Measurements from ENCODE around the gene PAK3. TPM values are rescaled to one million over a fixed set of nuclear protein-coding genes. Genes with fewer than 3 reads are reported as not detected.

PAK3 gene
- total RNA-seq, 1 donor from 2014 or later = 0.30 TPM

DNA sequence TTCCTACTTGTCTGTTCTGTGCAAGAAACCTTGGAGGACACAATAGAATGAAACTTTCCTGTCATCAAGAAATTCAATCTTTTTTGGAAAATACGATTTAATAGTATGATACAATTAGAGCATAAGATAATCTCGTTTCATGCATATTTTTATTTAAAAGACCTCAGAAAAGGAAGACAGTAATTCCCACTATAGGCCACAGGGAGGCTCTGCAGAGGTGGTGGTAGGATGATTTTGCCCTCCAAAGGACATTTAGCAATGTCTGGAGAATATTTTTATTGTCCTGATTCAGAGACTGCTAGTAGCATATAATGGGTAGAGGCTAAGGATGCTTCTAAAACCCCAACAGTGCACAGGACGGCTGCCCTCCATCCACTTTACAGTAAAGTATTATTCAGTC lies 68.7 kb downstream of the PAK3 start:
- Mint-ChIP-seq H3K4me1 (peaks cover 4% of the 10 kb centered on the region), H3K9me3 (no peaks in the 10 kb centered on the region), H3K36me3 (ENCODE audit: low read depth) (no peaks in the 10 kb centered on the region), H3K4me3 (no peak overlapping the region), H3K27ac (no peak overlapping the region), H3K27me3 (no peaks in the 10 kb centered on the region)
- DNase-seq = no peak
- intact Hi-C loops (cut with micrococcal nuclease) = no loop called here

DNA sequence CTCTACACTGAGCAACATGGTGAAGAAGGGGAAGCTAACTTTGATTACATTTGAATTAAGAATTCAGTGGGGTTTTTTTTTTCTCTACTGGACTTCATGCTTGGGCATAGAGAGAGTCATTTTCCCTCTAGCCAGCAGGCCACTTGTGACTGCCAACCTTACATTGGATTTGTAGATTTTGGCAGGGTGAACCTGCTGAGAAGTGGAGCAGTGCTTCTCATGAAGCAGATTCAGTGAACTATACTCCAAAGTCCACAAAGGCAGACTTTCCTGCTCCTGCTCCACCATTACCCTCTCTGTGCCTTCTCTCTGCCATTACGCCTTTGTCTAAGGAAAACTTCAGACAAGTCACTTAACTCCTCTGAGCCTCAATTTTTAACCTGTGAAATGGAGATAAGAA lies 69.9 kb downstream of the PAK3 start:
- no peaks in the 10 kb centered on the region for H3K27me3 Mint-ChIP-seq

DNA sequence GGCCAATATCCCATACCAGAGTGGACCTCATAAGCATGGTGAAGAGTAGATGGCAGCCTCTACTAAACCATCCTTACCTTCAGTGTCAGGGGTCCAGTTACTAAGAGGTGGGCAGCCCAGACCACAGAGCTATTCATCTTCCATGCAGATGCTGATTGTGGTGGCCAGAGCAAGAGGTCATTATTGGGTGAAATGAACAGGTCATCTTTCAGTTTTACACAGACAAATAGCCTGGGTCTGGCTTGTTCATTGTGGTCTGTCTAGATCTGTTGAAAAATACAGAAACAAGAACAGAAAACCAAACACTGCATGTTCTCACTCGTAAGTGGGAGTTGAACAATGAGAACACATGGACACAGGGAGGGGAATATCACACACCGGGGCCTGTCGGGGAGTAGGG lies 71.3 kb downstream of the PAK3 start:
- Mint-ChIP-seq H3K4me3 (no peak overlapping the region), H3K27me3 (no peaks in the 10 kb centered on the region), H3K36me3 (ENCODE audit: low read depth) (no peaks in the 10 kb centered on the region), H3K9me3 (no peaks in the 10 kb centered on the region), H3K4me1 (peaks cover 6% of the 10 kb centered on the region), H3K27ac (no peak overlapping the region)
- no peak for DNase-seq
- intact Hi-C loops (cut with micrococcal nuclease) = no loop called here

More for the DNA sequence above, 69.9 kb downstream of the PAK3 start:
- DNase-seq = no peak
- Mint-ChIP-seq H3K27ac (no peak overlapping the region), H3K9me3 (no peaks in the 10 kb centered on the region), H3K4me1 (peaks cover 6% of the 10 kb centered on the region), H3K4me3 (no peak overlapping the region), H3K36me3 (ENCODE audit: low read depth) (no peaks in the 10 kb centered on the region)
- intact Hi-C loops (cut with micrococcal nuclease) = no loop called here

DNA sequence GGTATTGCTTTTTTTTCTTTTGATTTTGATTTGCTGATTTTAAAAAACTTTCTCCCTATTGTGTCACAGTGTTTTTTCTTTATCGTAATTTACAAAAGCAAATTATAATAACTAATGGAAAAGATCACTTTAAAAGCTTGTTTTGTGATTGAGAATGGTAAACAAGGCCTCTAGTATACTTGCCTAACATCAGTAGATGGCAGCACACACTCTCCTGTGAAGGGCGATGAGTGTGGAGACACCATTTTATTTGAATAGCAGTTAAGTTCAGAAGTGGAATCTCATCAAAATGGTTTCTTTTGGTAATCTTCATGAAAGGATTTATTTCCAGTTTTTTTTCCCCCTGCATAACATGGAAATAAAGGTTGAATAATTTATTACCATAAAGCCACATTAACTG lies 72.3 kb downstream of the PAK3 start:
- H3K27ac Mint-ChIP-seq = no peak overlapping the region
- DNase-seq = no peak
- intact Hi-C loops (cut with micrococcal nuclease) = no loop called here
- no peaks in the 10 kb centered on the region for H3K27me3 Mint-ChIP-seq
- no peaks in the 10 kb centered on the region for H3K9me3 Mint-ChIP-seq
- no peak overlapping the region for H3K4me3 Mint-ChIP-seq
- H3K36me3 Mint-ChIP-seq (ENCODE audit: low read depth) = no peaks in the 10 kb centered on the region
- H3K4me1 Mint-ChIP-seq = peaks cover 6% of the 10 kb centered on the region

DNA sequence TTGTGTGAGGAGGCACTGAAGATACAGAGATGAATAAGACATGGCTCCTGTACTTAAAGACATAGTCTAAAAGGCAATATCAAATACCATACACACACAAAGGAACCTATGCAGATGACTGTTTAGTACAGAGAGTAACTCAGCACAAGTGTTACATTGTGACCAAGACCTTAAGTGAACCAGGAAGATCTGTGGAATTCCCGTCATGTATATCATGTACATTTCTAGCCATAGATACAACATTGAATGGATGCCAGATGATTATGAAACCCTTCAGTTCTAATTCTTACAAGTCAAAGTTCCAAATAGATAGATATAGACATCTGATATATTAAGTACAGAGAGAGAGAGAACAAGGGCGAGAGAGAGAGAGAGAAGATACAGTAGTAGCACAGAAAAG lies 73.2 kb downstream of the PAK3 start:
- H3K27me3 Mint-ChIP-seq = no peaks in the 10 kb centered on the region
- H3K9me3 Mint-ChIP-seq = no peaks in the 10 kb centered on the region
- H3K36me3 Mint-ChIP-seq (ENCODE audit: low read depth) = no peaks in the 10 kb centered on the region
- intact Hi-C loops (cut with micrococcal nuclease) = no loop called here
- no peak overlapping the region for H3K27ac Mint-ChIP-seq
- DNase-seq = no peak
- peaks cover 6% of the 10 kb centered on the region for H3K4me1 Mint-ChIP-seq
- H3K4me3 Mint-ChIP-seq = no peak overlapping the region

DNA sequence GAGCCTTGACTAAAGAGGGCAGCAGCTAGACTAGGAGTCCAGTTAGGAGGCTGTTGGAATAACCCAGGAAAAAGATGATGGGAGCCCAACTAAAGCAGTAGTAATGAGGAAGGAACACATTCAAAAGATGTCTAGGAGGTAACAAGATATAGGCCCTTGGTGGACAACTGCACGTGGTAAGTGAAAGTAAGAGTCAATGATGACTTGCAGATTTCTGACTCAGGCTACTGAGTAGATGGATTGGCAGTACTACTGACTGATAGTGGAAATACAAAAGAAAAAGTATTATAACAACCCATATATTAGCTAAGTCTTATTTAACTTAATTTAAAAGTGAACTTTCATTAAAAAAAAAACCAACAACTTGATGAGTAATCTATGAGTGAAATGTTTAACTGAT lies 74.0 kb downstream of the PAK3 start:
- Mint-ChIP-seq H3K36me3 (ENCODE audit: low read depth) (no peaks in the 10 kb centered on the region), H3K4me1 (peaks cover 6% of the 10 kb centered on the region), H3K27ac (no peak overlapping the region), H3K4me3 (no peak overlapping the region), H3K9me3 (no peaks in the 10 kb centered on the region), H3K27me3 (no peaks in the 10 kb centered on the region)
- no peak for DNase-seq
- intact Hi-C loops (cut with micrococcal nuclease) = loop anchor here (10.0 kb wide), 1 partner anchor 75 kb away; the partner anchor contains the start of gene PAK3

DNA sequence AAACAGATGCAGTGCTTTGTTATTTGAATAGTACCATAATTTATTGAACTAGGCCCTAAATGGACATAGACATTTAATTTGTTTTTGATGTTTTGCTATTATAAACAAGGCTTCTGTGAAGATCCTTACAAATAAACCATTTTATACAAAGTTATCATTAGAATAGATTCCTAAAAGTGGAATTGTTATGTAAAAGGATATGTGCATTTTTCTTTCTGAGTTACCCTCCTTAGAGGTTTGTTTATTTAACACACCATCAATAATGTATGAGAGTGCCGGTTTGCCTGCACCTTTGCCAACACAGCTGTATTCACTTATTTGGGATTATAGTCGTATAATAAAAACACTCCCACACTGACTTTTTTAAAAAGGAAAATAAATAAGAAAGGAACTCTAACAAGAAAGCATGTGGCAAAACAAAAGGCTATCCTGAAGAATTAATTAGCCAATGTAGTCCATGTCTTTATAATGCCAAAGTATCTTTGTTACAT lies 84.8 kb downstream of the PAK3 start:
- H3K4me1 Mint-ChIP-seq = no peaks in the 10 kb centered on the region
- H3K4me3 Mint-ChIP-seq = no peak overlapping the region
- no peak overlapping the region for H3K27ac Mint-ChIP-seq
- H3K36me3 Mint-ChIP-seq (ENCODE audit: low read depth) = no peaks in the 10 kb centered on the region
- intact Hi-C loops (cut with micrococcal nuclease) = no loop called here
- H3K9me3 Mint-ChIP-seq = no peaks in the 10 kb centered on the region
- DNase-seq = no peak
- H3K27me3 Mint-ChIP-seq = peaks cover 2% of the 10 kb centered on the region

DNA sequence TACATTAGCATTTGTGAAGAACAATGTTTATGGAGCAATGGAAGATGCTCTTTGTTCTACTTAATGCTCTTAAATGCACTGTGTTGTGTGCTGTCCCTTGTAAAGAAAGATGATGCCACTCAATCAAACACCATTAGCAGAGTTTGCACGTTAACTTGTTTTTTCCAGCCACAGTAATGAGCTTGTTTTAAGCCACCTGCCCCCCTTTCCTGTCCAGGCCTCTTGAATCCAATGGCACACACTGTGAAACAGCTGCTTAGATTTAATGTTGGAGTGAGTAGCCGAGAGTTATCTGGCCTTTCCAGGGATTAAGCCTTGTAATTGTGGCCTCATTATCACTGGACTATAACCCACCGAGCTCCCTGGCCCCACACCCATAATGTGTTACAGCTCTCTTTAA lies 86.0 kb downstream of the PAK3 start:
- intact Hi-C loops (cut with micrococcal nuclease) = no loop called here
- no peaks in the 10 kb centered on the region for H3K4me1 Mint-ChIP-seq
- H3K9me3 Mint-ChIP-seq = no peaks in the 10 kb centered on the region
- H3K36me3 Mint-ChIP-seq (ENCODE audit: low read depth) = no peaks in the 10 kb centered on the region
- H3K4me3 Mint-ChIP-seq = no peak overlapping the region
- peaks cover 2% of the 10 kb centered on the region for H3K27me3 Mint-ChIP-seq
- H3K27ac Mint-ChIP-seq = no peak overlapping the region
- DNase-seq = no peak

DNA sequence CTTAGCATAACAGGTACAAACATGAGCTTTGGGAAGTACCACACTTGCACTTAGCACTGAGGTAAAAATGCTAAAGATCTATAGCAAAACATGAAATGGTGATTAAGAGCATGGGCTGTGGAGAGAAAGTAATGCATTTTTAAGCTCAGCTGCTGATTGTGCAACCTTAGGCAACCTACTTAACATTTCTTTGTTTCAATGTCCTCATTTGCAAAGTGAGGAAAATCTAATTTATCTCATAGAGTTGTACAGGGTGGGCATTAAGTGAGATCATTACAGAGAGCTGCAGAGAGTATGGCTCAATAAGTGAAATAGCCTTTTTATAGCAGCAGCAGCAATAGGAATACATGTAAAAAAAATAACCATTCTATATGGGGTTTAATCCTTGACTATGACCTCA lies 87.0 kb downstream of the PAK3 start:
- no peaks in the 10 kb centered on the region for H3K4me1 Mint-ChIP-seq
- no peak for DNase-seq
- intact Hi-C loops (cut with micrococcal nuclease) = no loop called here
- H3K27ac Mint-ChIP-seq = no peak overlapping the region
- H3K4me3 Mint-ChIP-seq = no peak overlapping the region
- no peaks in the 10 kb centered on the region for H3K36me3 Mint-ChIP-seq (ENCODE audit: low read depth)
- H3K27me3 Mint-ChIP-seq = peaks cover 2% of the 10 kb centered on the region
- H3K9me3 Mint-ChIP-seq = no peaks in the 10 kb centered on the region

DNA sequence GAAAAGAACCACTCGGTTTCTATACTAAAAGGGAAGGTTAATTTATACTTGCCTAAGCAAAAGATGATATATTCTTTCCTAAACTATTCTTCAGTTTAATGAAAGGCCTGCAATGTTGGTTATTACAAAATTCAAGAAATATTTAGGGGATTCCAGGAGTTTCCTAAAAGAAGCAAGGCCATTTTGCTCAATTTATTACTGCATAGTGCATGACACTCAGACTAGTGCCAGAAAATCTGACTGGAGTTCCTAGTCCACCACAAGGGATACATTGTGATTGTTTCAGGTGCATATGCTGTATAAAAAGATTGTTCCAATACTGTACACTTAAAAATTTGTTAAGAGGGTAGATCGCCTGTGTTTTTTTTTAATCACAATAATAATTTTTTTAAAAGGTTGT lies 95.6 kb downstream of the PAK3 start:
- Mint-ChIP-seq H3K4me3 (no peak overlapping the region), H3K27me3 (peaks cover 2% of the 10 kb centered on the region), H3K4me1 (no peaks in the 10 kb centered on the region), H3K9me3 (no peaks in the 10 kb centered on the region), H3K36me3 (ENCODE audit: low read depth) (no peaks in the 10 kb centered on the region), H3K27ac (no peak overlapping the region)
- no peak for DNase-seq
- intact Hi-C loops (cut with micrococcal nuclease) = no loop called here

DNA sequence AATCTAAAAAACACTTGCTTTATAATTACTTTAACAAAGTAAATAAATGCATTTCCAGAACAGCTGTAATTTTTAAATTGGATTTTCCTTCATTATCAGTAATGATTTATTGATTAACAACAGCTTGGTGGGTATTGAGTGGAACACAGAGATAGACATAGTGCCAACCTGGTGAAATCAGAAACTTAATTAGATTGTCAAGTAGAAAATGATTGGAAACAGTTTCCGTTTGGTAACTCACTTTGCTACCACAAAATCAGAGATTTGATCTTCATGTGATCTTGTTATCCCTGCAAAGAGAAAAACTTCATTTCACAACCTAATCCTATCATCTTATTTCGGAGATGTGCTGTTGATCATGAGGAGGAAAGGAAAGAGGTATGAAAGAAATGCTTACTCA lies 103.5 kb downstream of the PAK3 start:
- no peak overlapping the region for H3K27ac Mint-ChIP-seq
- intact Hi-C loops (cut with micrococcal nuclease) = no loop called here
- H3K9me3 Mint-ChIP-seq = no peaks in the 10 kb centered on the region
- H3K27me3 Mint-ChIP-seq = no peaks in the 10 kb centered on the region
- no peaks in the 10 kb centered on the region for H3K4me1 Mint-ChIP-seq
- DNase-seq = no peak
- H3K36me3 Mint-ChIP-seq (ENCODE audit: low read depth) = no peaks in the 10 kb centered on the region
- no peak overlapping the region for H3K4me3 Mint-ChIP-seq

DNA sequence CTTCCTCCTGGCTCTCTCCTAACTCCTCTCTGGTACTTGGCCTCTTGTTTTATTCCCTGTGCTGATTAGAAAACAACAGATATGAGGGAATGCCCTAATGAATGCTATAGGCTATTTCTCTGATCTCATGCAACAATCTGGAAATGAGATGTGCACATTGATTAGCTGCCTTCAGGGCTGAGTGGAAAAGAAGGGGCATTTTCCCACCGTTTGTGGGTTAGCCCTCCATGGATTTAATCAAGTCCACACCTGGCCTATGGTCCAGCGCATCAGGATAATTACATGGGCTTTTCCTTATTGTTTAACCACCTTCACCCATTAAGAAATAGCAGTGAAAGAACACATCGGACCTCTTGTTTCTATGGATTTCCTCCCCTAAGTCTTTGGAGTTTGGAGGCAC lies 104.3 kb downstream of the PAK3 start:
- no peaks in the 10 kb centered on the region for H3K9me3 Mint-ChIP-seq
- H3K27ac Mint-ChIP-seq = no peak overlapping the region
- no peaks in the 10 kb centered on the region for H3K4me1 Mint-ChIP-seq
- no peaks in the 10 kb centered on the region for H3K27me3 Mint-ChIP-seq
- intact Hi-C loops (cut with micrococcal nuclease) = no loop called here
- no peaks in the 10 kb centered on the region for H3K36me3 Mint-ChIP-seq (ENCODE audit: low read depth)
- no peak overlapping the region for H3K4me3 Mint-ChIP-seq
- DNase-seq = no peak

DNA sequence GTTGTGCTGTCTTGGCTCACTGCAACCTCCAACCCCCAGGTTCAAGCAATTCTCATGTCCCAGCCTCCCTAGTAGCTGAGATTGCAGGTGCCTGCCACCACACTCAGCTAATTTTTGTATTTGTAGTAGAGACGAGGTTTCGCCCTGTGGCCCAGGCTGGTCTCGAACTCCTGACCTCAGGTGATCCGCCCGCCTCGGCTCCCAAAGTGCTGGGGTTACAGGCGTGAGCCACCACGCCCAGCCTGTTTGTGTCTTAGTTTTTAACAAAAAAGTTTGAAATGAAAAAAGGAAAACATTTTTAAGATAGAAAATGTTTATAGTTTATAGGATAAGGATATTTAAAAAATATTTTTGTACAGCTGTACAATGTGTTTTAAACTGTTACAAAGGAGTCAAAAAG lies 111.9 kb downstream of the PAK3 start:
- no peaks in the 10 kb centered on the region for H3K9me3 Mint-ChIP-seq
- no peak for DNase-seq

DNA sequence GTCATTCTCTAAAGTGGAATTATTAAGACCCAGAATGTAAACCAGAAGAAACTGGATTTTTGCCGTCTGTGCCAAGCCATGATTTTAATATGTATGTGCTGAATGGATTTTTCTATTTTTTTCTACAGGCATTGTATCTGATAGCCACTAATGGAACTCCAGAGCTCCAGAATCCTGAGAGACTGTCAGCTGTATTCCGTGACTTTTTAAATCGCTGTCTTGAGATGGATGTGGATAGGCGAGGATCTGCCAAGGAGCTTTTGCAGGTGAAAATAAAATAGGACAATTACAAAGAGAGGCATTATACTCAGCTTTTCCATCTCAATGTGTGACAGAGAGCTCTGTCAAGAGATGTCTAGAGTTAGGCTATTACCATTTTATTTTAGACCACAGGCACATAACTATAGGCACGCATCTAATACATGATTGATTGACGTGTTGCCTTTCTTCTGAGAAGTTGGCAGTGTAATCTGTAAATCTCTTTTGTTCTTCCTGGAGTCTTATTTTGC lies 120.4 kb downstream of the PAK3 start:
- Mint-ChIP-seq H3K27ac (no peak overlapping the region), H3K27me3 (peaks cover 4% of the 10 kb centered on the region), H3K9me3 (no peaks in the 10 kb centered on the region), H3K4me1 (no peaks in the 10 kb centered on the region), H3K4me3 (no peak overlapping the region), H3K36me3 (ENCODE audit: low read depth) (no peaks in the 10 kb centered on the region)
- no peak for DNase-seq
- intact Hi-C loops (cut with micrococcal nuclease) = no loop called here

More for the DNA sequence above, 111.9 kb downstream of the PAK3 start:
- Mint-ChIP-seq H3K4me3 (no peak overlapping the region), H3K27me3 (peaks cover 2% of the 10 kb centered on the region), H3K27ac (no peak overlapping the region), H3K36me3 (ENCODE audit: low read depth) (no peaks in the 10 kb centered on the region), H3K4me1 (no peaks in the 10 kb centered on the region)
- intact Hi-C loops (cut with micrococcal nuclease) = no loop called here

DNA sequence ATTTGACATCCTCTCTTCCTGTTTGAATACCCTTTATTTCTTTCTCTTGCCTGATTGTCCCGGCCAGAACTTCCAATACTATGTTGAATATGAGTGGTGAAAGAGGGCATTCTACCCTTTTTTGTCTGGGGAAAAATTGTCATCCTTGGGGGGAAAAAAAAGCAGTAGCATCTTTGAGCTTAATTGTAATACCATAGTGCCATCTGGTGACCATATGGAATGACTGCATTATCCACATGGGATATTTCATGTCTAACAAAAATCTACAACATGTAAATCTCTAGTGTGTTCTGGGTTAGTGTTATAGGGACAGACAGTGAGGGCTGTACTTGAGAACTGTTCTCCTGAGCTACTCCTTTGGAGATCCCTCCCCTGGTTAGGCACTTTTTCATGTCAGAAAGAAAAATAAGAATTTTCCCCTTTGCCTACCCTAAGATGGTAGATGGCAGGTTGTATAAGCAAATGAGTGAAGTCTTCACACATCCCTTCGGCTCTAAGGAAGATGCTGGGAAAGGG lies 148.3 kb downstream of the PAK3 start:
- H3K36me3 Mint-ChIP-seq (ENCODE audit: low read depth) = no peaks in the 10 kb centered on the region
- H3K27me3 Mint-ChIP-seq = no peaks in the 10 kb centered on the region
- no peaks in the 10 kb centered on the region for H3K9me3 Mint-ChIP-seq
- DNase-seq = no peak
- intact Hi-C loops (cut with micrococcal nuclease) = loop anchor here (1.0 to 10.0 kb wide), 3 partner anchors 146 to 789 kb away; no protein-coding TSS in a partner anchor
- no peaks in the 10 kb centered on the region for H3K4me1 Mint-ChIP-seq
- H3K27ac Mint-ChIP-seq = no peak overlapping the region
- no peak overlapping the region for H3K4me3 Mint-ChIP-seq

All from activated CD4-positive, alpha-beta T cell treated with anti-CD3 and anti-CD28 coated beads, Interleukin-2, amount 10 ng/mL, durations not matched to agents 24 days and 14 days (primary cell).